DND-41 (cell line): ENCODE measurements around the gene NKX2-1.

Source experiments
- CTCF ChIP-seq: IDR thresholded peaks from 2 replicates; pipeline ENCODE4 v1.5.1; 2012; ENCODE audit warnings: borderline replicate concordance, low read length, moderate library complexity, mild to moderate bottlenecking; ENCODE audit not compliant: poor library complexity, severe bottlenecking; ENCODE audit errors: extremely low read depth
- EZH2 ChIP-seq: IDR thresholded peaks from 3 replicates; pipeline ENCODE4 v1.6.1; 2012; ENCODE audit warnings: borderline replicate concordance, low read depth, mild to moderate bottlenecking, moderate library complexity, low read length, inconsistent platforms; ENCODE audit not compliant: severe bottlenecking

DNA sequence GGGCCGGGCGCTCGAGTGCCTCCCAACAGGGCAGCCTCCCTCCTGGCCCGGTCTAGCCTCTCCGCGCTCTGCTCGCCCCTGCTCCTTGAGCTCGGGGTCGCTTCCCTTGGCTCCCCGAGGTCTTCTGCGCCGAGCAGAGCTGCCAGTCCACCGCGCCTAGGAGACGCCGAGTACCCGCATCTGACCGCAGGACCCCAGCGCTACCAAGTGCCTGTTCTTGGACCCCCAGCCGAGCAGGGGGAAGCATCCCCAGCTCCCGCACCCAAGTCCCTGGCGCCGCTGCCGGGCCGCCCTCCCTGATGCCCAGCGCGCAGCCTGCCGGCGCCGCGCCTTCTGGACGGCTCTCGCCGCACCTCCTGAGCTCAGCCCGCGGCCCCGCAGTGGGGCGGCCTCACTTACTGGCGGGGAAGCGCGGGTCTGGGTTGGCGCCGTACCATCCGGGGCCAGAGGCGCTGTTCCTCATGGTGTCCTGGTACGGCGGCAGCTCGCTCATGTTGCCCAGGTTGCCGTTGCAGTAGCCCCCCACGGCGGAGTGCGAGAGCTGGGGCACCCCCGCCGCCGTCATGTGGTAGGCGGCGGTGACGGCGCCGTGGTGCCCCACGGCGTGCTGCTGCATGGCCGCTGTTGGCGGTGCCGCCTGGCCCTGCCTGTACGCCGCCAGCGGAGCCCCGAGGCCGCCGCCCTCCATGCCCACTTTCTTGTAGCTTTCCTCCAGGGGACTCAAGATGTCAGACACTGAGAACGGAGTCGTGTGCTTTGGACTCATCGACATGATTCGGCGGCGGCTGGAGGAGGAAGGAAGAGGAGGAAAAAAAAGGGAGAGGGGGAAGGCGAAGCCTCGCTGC lies 1.2 kb downstream of the NKX2-1 start:
- TF ChIP-seq EZH2 (no peak), CTCF (no peak)
